Fibroblast of skin of scalp (primary cell): ENCODE measurements around the gene NUFIP1. TPM values are rescaled to one million over a fixed set of nuclear protein-coding genes. Genes with fewer than 3 reads are reported as not detected.
"Not testable (repeated sequence)": the region's sequence is repeated elsewhere in the genome, so short reads cannot be mapped to it uniquely, and the experiment has no call there.

ENCODE experiments used
- DNase-seq: peaks from one replicate; pipeline ENCODE4 v3.0.0-alpha.2; 2013
- polyA plus RNA-seq, 2 experiments: library from polyadenylated mRNA; unstranded; fragments of 120-200 nt; gene quantifications; one replicate each; pipeline ENCODE4 v1.2.1, GENCODE V29; 2013; ENCODE audit not compliant: insufficient read length in 2 of 2

NUFIP1 gene
- polyA plus RNA-seq (2013, experiment 1 of 2; ENCODE audit: insufficient read length) = 5.7 TPM
- polyA plus RNA-seq (2013, experiment 2 of 2; ENCODE audit: insufficient read length) = 6.1 TPM

GRCh38 chr13:44989071-44989889 is at the start of gene NUFIP1, which contains the start of gene GPALPP1:
Gene NUFIP1 (minus strand): TSS chr13:44989471. CDS start chr13:44989436, 35 bp downstream.
Gene GPALPP1 (plus strand): TSS chr13:44989538. CDS start chr13:44989655, 117 bp downstream.
- DNase-seq = peak; percentile 95

GRCh38 chr13:45036206-45036605 is 46.9 kb upstream of the NUFIP1 start:
- DNase-seq = no peak

GRCh38 chr13:45034342-45034741 is 45.1 kb upstream of the NUFIP1 start:
- no peak for DNase-seq

- no peak for DNase-seq
These were observed 35.6 kb upstream of the NUFIP1 start for GRCh38 chr13:45024847-45025246.

- DNase-seq = no peak
These were observed 32.0 kb upstream of the NUFIP1 start for GRCh38 chr13:45021250-45021649.

- not testable (repeated sequence) for DNase-seq
These were observed 30.7 kb upstream of the NUFIP1 start for GRCh38 chr13:45019981-45020380.

- DNase-seq = no peak
These were observed 27.6 kb upstream of the NUFIP1 start for GRCh38 chr13:45016792-45017425.

- DNase-seq = no peak
These were observed 26.0 kb upstream of the NUFIP1 start for GRCh38 chr13:45015300-45015699.

GRCh38 chr13:45011198-45011597 is 21.9 kb upstream of the NUFIP1 start:
- no peak for DNase-seq

- no peak for DNase-seq
These were observed 18.6 kb upstream of the NUFIP1 start for GRCh38 chr13:45007823-45008222.

- DNase-seq = no peak
These were observed 18.0 kb upstream of the NUFIP1 start for GRCh38 chr13:45007225-45007624.

- DNase-seq = no peak
These were observed 14.8 kb upstream of the NUFIP1 start for GRCh38 chr13:45004096-45004495.

- DNase-seq = no peak
These were observed 14.1 kb upstream of the NUFIP1 start for GRCh38 chr13:45003417-45003816.

GRCh38 chr13:44989941-44990340 is 670 bp upstream of the NUFIP1 start:
- DNase-seq = no peak

- no peak for DNase-seq
These were observed 10.9 kb downstream of the NUFIP1 start for GRCh38 chr13:44978328-44978727.

- DNase-seq = no peak
These were observed 12.2 kb downstream of the NUFIP1 start for GRCh38 chr13:44976949-44977583.

- DNase-seq = no peak
These were observed 13.1 kb downstream of the NUFIP1 start for GRCh38 chr13:44976196-44976595.

GRCh38 chr13:44974056-44974793 is 15.0 kb downstream of the NUFIP1 start:
- DNase-seq = peak; percentile 21

GRCh38 chr13:44972956-44973581 is 16.2 kb downstream of the NUFIP1 start:
- peak; percentile 40 for DNase-seq

- no peak for DNase-seq
These were observed 17.3 kb downstream of the NUFIP1 start for GRCh38 chr13:44971656-44972595.
